ENCODE measurements around the gene MPND.

DNA sequence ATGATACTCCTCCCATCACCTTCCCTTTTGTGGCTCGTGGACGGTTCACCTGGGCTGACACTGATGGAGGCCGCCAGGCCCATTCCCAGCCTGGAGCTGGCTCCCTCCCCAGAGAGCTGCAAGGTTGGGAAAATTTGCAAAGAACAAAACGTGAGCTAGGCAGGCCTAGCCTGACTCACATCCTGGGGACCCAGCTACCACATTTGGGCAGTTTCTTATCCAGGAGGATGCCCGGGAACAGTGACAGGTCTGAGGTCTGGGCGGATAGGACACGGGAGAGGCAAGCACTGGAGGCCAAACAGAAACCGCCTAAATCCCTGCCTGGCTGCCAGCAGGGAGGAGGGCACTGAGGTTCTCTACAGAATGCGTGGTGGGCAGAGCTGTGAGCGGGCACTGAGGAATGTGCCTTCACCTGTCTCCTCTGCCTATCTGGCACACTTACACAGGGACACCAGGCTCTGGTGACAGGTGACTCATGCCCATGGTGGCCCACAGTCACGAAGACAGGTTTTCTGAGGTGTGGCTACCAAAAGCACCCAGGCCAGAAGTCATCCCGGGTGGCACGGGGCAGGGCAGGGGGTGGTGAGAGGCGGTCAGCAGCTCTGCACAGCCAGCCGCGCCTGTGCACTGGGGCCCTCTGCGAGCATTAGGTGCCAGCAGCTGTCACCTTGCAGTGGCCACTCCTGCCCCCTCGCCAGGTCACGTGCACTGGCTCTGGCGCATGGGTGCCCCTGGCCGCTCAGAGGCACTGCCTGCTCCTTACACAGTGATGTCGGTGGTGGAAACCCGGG lies 33.8 kb downstream of the MPND start:
- TF ChIP-seq POLR2AphosphoS5 (IDR thresholded peaks at IDR 0.05) (no peak), EP300 (IDR thresholded peaks at IDR 0.05) (no peak)

Measured in esophagus muscularis mucosa (tissue), 3 donors.